ENCODE results near the gene FARS2. TPM values are rescaled to one million over a fixed set of nuclear protein-coding genes. Genes with fewer than 3 reads are reported as not detected.

The FARS2 gene
- total and polyA plus RNA-seq, 8 donors = 15.1 to 20.3 (median 17.9) TPM

GRCh38 chr6:5427586-5427985 lies 166.3 kb downstream of the FARS2 start:
- Histone ChIP-seq H3K27me3 (no peaks in the 10 kb centered on the region), H3K4me1 (no peaks in the 10 kb centered on the region), H3K4me3 (no peak overlapping the region), H3K27ac (no peak overlapping the region), H3K36me3 (no peaks in the 10 kb centered on the region), H3K9me3 (no peaks in the 10 kb centered on the region)
- intact Hi-C loops (cut with DNase I) = no loop called here
- DNase-seq = no peak
- TF ChIP-seq CTCF (IDR thresholded peaks at IDR 0.05) = no peak
- no peak for ATAC-seq

- Histone ChIP-seq H3K9me3 (peaks cover 0 to 5% of the 10 kb centered on the region in 2 donors), H3K27ac (no peak overlapping the region), H3K36me3 (no peaks in the 10 kb centered on the region), H3K27me3 (no peaks in the 10 kb centered on the region), H3K4me1 (no peaks in the 10 kb centered on the region), H3K4me3 (no peak overlapping the region)
- no peak for TF ChIP-seq CTCF (IDR thresholded peaks at IDR 0.05)
- no peak for DNase-seq
- no peak for ATAC-seq
- intact Hi-C loops (cut with DNase I) = no loop called here
Observed at GRCh38 chr6:5433324-5433723, 172.0 kb downstream of the FARS2 start.

GRCh38 chr6:5435449-5435848 lies 174.1 kb downstream of the FARS2 start:
- Histone ChIP-seq H3K4me1 (no peaks in the 10 kb centered on the region), H3K4me3 (no peak overlapping the region), H3K9me3 (peaks cover 0 to 5% of the 10 kb centered on the region in 2 donors), H3K27me3 (no peaks in the 10 kb centered on the region), H3K27ac (no peak overlapping the region), H3K36me3 (no peaks in the 10 kb centered on the region)
- ATAC-seq = no peak
- no peak for TF ChIP-seq CTCF (IDR thresholded peaks at IDR 0.05)
- intact Hi-C loops (cut with DNase I) = no loop called here
- DNase-seq = no peak

- Histone ChIP-seq H3K4me3 (no peak overlapping the region), H3K4me1 (peaks cover 0 to 7% of the 10 kb centered on the region in 2 donors), H3K27ac (no peak overlapping the region), H3K9me3 (peaks cover 0 to 5% of the 10 kb centered on the region in 2 donors), H3K36me3 (no peaks in the 10 kb centered on the region), H3K27me3 (no peaks in the 10 kb centered on the region)
- DNase-seq = no peak
- intact Hi-C loops (cut with DNase I) = no loop called here
- no peak for ATAC-seq
- no peak for TF ChIP-seq CTCF (IDR thresholded peaks at IDR 0.05)
Observed at GRCh38 chr6:5438922-5439584, 177.7 kb downstream of the FARS2 start.

- H3K36me3 ChIP-seq = no peaks in the 10 kb centered on the region
- DNase-seq (no peak), ATAC-seq (peak; percentile 39)
- intact Hi-C loops (cut with DNase I) = no loop called here
- H3K4me1 ChIP-seq = peaks cover 0 to 7% of the 10 kb centered on the region in 2 donors
- peaks cover 0 to 5% of the 10 kb centered on the region in 2 donors for H3K9me3 ChIP-seq
- no peaks in the 10 kb centered on the region for H3K27me3 ChIP-seq
- no peak for TF ChIP-seq CTCF (IDR thresholded peaks at IDR 0.05)
- H3K27ac ChIP-seq = no peak overlapping the region
- no peak overlapping the region for H3K4me3 ChIP-seq
Observed at GRCh38 chr6:5439749-5440148, 178.4 kb downstream of the FARS2 start.
